ENCODE results near the gene ZDHHC7. TPM values are rescaled to one million over a fixed set of nuclear protein-coding genes. Genes with fewer than 3 reads are reported as not detected.

Gene ZDHHC7
- total and polyA plus RNA-seq, 2 of the 8 experiments (the other 6 are each of a cell fraction or from before 2014, with no cell fraction given): 40.5 to 56.3 TPM

- TF ChIP-seq SUZ12 (IDR thresholded peaks at IDR 0.05; ENCODE audit: low read length): no peak
- TF ChIP-seq RFX5 (IDR thresholded peaks at IDR 0.05; ENCODE audit: borderline replicate concordance, low read depth, low read length): no peak
- TF ChIP-seq, protein P1, sequence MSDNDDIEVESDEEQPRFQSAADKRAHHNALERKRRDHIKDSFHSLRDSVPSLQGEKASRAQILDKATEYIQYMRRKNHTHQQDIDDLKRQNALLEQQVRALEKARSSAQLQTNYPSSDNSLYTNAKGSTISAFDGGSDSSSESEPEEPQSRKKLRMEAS (IDR thresholded peaks at IDR 0.05): no peak
- no peak for TF ChIP-seq KDM4A (IDR thresholded peaks at IDR 0.05; ENCODE audit: low read depth, low read length, severe bottlenecking)
Observed at GRCh38 chr16:85028685-85029407, 17.5 kb upstream of the ZDHHC7 start (continued).

Measured in H1 (cell line).